RPMI7951 (cell line): ENCODE data around the gene KRT82. TPM values are rescaled to one million over a fixed set of nuclear protein-coding genes. Genes with fewer than 3 reads are reported as not detected.

ENCODE experiments used
- DNase-seq: peaks from one replicate; pipeline ENCODE4 v3.0.0-alpha.2; 2012; ENCODE audit warnings: low read depth
- total RNA-seq: library from RNA; depleted of rRNA; stranded (reverse); fragments of >200 nt; shearing (Covaris generic); gene quantifications from 2 replicates; pipeline ENCODE4 v1.2.3, GENCODE V29; 2014

KRT82 gene
- total RNA-seq, 1 experiment from 2014 or later: not detected

GRCh38 chr12:52387859-52388258 lies 18.3 kb downstream of the KRT82 start:
- no peak for DNase-seq

- no peak for DNase-seq
Measured at GRCh38 chr12:52385226-52385702, 20.9 kb downstream of the KRT82 start, which contains the start of gene KRT84. TSS of gene KRT84 (minus strand) at chr12:52385652. CDS start at chr12:52385585, 67 bp downstream.

GRCh38 chr12:52383331-52383730 lies 22.8 kb downstream of the KRT82 start:
- no peak for DNase-seq

GRCh38 chr12:52382854-52383253 lies 23.3 kb downstream of the KRT82 start:
- DNase-seq: no peak

- no peak for DNase-seq
Measured at GRCh38 chr12:52381206-52381605, 24.9 kb downstream of the KRT82 start.

GRCh38 chr12:52380271-52380694 lies 25.9 kb downstream of the KRT82 start:
- peak; percentile 31 for DNase-seq

GRCh38 chr12:52379536-52379935 lies 26.6 kb downstream of the KRT82 start:
- no peak for DNase-seq

- DNase-seq: no peak
Measured at GRCh38 chr12:52378091-52378490, 28.0 kb downstream of the KRT82 start.

GRCh38 chr12:52377266-52377665 lies 28.9 kb downstream of the KRT82 start:
- no peak for DNase-seq

GRCh38 chr12:52372216-52373154 lies 33.6 kb downstream of the KRT82 start:
- peak; percentile 67 for DNase-seq

GRCh38 chr12:52371716-52372115 lies 34.4 kb downstream of the KRT82 start:
- DNase-seq: no peak

GRCh38 chr12:52370926-52371608 lies 35.1 kb downstream of the KRT82 start:
- DNase-seq: peak; percentile 42

- no peak for DNase-seq
Measured at GRCh38 chr12:52369809-52370208, 36.3 kb downstream of the KRT82 start.

GRCh38 chr12:52369211-52369610 lies 36.9 kb downstream of the KRT82 start:
- DNase-seq: no peak

- DNase-seq: no peak
Measured at GRCh38 chr12:52368508-52368907, 37.6 kb downstream of the KRT82 start.

- peak; percentile 18 for DNase-seq
Measured at GRCh38 chr12:52367876-52368275, 38.3 kb downstream of the KRT82 start.

- DNase-seq: no peak
Measured at GRCh38 chr12:52366738-52367485, 39.2 kb downstream of the KRT82 start, which contains the start of gene KRT85. TSS of gene KRT85 (minus strand) at chr12:52367481. CDS start at chr12:52367405, 76 bp downstream.

GRCh38 chr12:52364901-52365489 lies 41.1 kb downstream of the KRT82 start:
- no peak for DNase-seq

GRCh38 chr12:52364061-52364460 lies 42.1 kb downstream of the KRT82 start:
- no peak for DNase-seq

GRCh38 chr12:52363111-52363679 lies 42.9 kb downstream of the KRT82 start:
- no peak for DNase-seq

GRCh38 chr12:52362118-52362726 lies 43.9 kb downstream of the KRT82 start:
- no peak for DNase-seq
